Mucosa of rectum (tissue), 2 donors: Measurements from ENCODE around the gene CYTH2.

Experiments
- H3K27ac ChIP-seq, 2 donors: one replicate each; pipeline ENCODE4 v1.7.0; 2013; ENCODE audit warnings: inconsistent platforms in 2 of 2, low read depth in 2 of 2, low read length in 2 of 2
- H3K27me3 ChIP-seq, 2 donors: one replicate each; pipeline ENCODE4 v1.7.0; 2013; ENCODE audit warnings: low read length in 2 of 2; ENCODE audit not compliant: control insufficient read depth in 2 of 2, insufficient read depth in 2 of 2
- H3K36me3 ChIP-seq, 2 donors: one replicate each; pipeline ENCODE4 v1.7.0; 2013; ENCODE audit warnings: low read length in 2 of 2; ENCODE audit not compliant: control insufficient read depth in 2 of 2, insufficient read depth in 2 of 2
- H3K4me1 ChIP-seq, 2 donors: one replicate each; pipeline ENCODE4 v1.7.0; 2013; ENCODE audit warnings: low read length in 2 of 2, mild to moderate bottlenecking in 1 of 2; ENCODE audit not compliant: control insufficient read depth in 2 of 2, insufficient read depth in 2 of 2
- H3K4me3 ChIP-seq, 2 donors: one replicate each; pipeline ENCODE4 v1.7.0; 2013; ENCODE audit warnings: low read length in 2 of 2
- H3K9ac ChIP-seq, 2 donors: one replicate each; pipeline ENCODE4 v1.7.0; 2013; ENCODE audit warnings: low read length in 2 of 2, low read depth in 1 of 2, mild to moderate bottlenecking in 1 of 2
- H3K9me3 ChIP-seq, 2 donors: one replicate each; pipeline ENCODE4 v1.7.0; 2013; ENCODE audit warnings: low read length in 2 of 2; ENCODE audit not compliant: control insufficient read depth in 2 of 2
- donor health status: healthy.
- donor health status: Normal muscosa, but diverticular disease.

CYTH2 gene, protein sequence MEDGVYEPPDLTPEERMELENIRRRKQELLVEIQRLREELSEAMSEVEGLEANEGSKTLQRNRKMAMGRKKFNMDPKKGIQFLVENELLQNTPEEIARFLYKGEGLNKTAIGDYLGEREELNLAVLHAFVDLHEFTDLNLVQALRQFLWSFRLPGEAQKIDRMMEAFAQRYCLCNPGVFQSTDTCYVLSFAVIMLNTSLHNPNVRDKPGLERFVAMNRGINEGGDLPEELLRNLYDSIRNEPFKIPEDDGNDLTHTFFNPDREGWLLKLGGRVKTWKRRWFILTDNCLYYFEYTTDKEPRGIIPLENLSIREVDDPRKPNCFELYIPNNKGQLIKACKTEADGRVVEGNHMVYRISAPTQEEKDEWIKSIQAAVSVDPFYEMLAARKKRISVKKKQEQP

DNA sequence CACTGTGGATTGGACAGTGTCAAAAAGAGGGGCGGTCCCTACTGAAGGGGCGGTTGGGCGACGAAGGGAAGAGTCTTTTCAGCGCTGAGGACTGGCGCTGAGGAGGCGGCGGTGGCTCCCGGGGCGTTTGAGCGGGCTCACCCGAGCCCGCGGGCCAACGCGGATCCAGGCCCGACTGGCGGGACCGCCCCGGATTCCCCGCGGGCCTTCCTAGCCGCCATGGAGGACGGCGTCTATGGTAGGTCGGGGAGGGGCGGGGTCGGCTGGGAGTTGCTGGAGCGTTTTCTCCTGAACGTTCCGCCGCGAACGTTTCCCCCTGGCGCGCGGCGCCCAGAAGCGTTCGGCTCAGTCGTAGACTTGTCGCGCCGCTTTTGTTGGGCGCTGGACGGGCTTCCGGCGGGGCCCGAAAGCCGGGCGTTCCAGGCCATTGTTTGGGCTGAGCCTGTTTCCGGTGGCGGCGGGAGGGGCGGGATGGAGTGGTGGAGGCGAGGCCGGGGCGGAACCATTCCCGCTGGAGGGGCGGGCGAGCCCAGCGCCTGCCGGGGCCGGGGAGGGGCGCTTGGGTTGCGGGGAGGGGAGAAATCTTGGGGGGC, at the start of gene CYTH2:
Gene CYTH2 (plus strand): TSS at position 81 of the 593 bp plus-strand sequence. CDS start 139 bp downstream, at position 220.
- peak within 1 kb of the TSS; percentile 92 to 96 for H3K9ac ChIP-seq
- no peaks in the 10 kb centered on the region for H3K9me3 ChIP-seq
- H3K27me3 ChIP-seq: no peaks in the 10 kb centered on the region
- peaks cover 8 to 13% of the 10 kb centered on the region in 2 donors for H3K4me1 ChIP-seq
- H3K4me3 ChIP-seq: peak within 1 kb of the TSS; percentile 77 to 85
- peaks cover 38 to 39% of the 10 kb centered on the region in 2 donors for H3K36me3 ChIP-seq
- H3K27ac ChIP-seq: peak within 1 kb of the TSS; percentile 98

DNA sequence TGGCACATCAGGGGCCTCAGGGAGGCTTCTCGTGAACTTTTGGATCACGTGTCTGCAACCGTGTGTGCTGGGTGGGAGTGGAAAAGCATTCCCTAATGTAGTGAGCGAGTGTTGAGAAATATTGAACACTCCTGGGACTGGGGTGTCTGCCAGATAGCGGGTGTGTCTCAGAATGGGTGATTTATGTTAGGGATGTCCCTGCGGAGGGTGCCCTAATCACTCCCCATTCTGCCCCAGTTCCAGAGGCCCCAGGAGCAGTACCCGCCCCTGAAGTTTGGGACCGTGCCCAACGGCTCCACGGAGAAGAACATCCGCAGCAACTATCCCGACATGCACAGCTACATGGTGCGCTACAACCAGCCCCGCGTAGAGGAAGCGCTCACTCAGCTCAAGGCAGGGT, 47.6 kb upstream of the CYTH2 start:
- H3K27me3 ChIP-seq: peaks cover 0 to 5% of the 10 kb centered on the region in 2 donors

DNA sequence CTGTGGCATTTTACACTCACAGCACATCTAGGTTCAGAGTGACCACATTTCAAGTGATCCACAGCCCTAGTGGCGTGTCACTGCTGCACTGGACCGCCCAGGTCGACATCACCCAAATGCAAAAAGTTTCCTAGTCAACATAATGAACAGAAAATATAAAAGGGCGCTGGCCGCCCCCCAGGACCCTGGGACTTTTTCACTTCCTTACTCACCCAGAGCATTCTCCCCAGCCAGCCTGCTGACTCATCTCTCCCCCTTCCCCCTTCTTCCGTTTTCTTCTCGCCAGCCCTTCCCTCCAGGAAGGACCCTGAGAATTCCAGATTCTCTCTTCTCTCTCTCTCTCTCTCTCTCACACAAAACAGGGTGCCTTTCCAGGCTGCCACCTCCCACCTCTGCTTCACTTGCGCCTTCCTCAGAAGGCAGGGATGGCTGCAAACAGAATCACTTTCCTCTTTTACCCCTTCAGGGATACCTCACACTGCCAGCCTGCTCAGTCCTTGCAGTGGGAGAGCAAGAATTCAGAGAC, 44.4 kb upstream of the CYTH2 start:
- Histone ChIP-seq H3K4me1 (no peaks in the 10 kb centered on the region), H3K4me3 (no peak overlapping the region), H3K27ac (no peak overlapping the region), H3K36me3 (no peaks in the 10 kb centered on the region), H3K9ac (no peak overlapping the region), H3K9me3 (no peaks in the 10 kb centered on the region), H3K27me3 (no peaks in the 10 kb centered on the region)

More for the DNA sequence above, 47.6 kb upstream of the CYTH2 start:
- H3K9me3 ChIP-seq: no peaks in the 10 kb centered on the region
- H3K9ac ChIP-seq: no peak overlapping the region
- no peaks in the 10 kb centered on the region for H3K36me3 ChIP-seq
- no peak overlapping the region for H3K4me3 ChIP-seq
- H3K27ac ChIP-seq: no peak overlapping the region
- no peaks in the 10 kb centered on the region for H3K4me1 ChIP-seq

DNA sequence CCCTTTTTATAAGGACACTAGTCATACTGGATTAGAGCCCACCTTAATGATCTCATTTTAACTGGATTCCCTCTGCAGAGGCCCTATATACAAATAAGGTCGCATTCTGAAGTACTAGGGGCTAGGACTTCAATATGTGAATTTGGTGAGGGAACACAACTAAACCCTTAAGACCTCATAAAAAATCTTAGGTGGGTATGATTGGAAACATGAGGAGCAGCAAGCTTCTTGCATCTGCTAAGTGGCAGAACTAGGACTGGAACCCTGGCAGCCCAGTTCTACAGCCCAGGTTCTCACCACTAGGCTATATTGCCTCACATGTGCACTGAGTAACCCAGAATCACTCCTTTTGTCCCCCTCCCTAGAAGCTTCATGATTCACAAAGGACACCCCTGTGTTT, 40.5 kb upstream of the CYTH2 start:
- H3K9ac ChIP-seq: no peak overlapping the region
- H3K27ac ChIP-seq: no peak overlapping the region
- H3K36me3 ChIP-seq: no peaks in the 10 kb centered on the region
- no peaks in the 10 kb centered on the region for H3K27me3 ChIP-seq
- no peaks in the 10 kb centered on the region for H3K9me3 ChIP-seq
- H3K4me1 ChIP-seq: no peaks in the 10 kb centered on the region
- no peak overlapping the region for H3K4me3 ChIP-seq

DNA sequence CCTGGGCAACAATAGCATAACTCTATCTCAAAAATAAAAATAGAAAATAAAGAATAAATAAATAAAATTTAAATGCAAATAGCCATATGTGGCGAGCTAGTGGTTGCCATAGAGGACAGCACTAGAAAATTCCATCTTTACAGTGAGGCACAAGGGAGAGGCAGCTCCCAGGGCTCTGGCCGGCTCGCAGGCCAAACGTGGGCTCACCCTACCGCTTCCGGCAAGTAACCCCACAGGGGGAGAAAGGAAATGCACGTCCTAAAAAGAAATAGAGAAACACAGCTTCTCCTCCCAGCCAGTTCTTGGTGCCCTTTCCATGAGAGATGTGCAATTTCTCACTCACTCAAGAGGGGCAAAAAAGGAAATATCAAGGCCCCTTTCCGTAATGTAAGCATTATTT, 35.8 kb upstream of the CYTH2 start:
- Histone ChIP-seq H3K4me3 (no peak overlapping the region), H3K4me1 (no peaks in the 10 kb centered on the region)

DNA sequence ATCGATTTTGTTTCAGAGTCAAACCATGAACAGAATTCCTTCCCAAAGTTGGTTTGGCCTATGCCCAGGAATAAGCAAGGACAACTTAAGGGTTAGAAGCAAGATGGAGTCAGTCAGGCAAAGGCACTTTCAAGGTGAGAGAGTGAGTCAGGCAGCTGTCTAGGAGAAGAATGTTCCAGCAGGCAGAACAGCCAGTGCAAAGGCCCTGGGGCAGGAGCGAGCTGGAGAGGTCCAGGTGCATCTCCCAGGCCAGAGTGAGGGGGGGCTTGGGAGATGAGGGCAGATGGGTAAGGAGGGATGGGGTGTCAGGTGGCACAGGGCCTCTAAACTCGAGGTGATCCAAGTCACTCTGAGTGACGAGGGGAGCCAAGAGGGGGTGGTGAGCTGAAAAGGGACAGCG, 32.6 kb upstream of the CYTH2 start:
- Histone ChIP-seq H3K4me1 (no peaks in the 10 kb centered on the region), H3K27me3 (peaks cover 3 to 6% of the 10 kb centered on the region in 2 donors), H3K9me3 (no peaks in the 10 kb centered on the region), H3K4me3 (no peak overlapping the region), H3K36me3 (no peaks in the 10 kb centered on the region), H3K27ac (no peak overlapping the region), H3K9ac (no peak overlapping the region)

More for the DNA sequence above, 35.8 kb upstream of the CYTH2 start:
- Histone ChIP-seq H3K9ac (no peak overlapping the region), H3K9me3 (no peaks in the 10 kb centered on the region), H3K27ac (no peak overlapping the region), H3K36me3 (no peaks in the 10 kb centered on the region), H3K27me3 (no peaks in the 10 kb centered on the region)

DNA sequence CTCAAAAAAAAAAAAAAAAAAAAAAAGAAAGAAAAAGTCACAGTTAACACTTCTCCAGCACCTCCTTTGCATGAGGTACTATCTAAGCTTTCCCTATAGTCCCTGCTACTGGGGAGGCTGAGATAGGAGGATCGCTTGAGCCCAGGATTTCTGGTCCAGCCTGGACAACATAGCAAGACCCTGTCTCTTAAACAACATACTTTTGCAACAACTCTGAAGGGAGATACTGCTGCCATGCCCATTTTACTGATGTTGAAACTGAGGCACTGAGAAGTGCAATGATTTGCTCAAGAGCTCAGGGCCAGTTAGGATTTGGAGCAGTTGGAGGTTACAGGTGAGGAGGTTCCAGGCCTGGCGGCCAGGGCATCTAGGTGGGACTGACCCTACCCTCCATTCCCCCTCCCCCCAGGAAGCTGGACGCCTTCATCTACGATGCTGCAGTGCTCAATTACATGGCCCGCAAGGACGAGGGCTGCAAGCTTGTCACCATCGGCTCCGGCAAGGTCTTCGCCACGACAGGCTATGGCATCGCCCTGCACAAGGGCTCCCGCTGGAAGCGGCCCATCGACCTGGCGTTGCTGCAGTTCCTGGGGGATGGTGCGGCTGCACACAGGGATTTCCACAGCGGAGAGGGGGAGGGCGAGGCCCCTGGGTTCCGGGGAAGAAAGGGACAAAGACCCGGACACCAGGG, 27.7 kb upstream of the CYTH2 start:
- no peaks in the 10 kb centered on the region for H3K36me3 ChIP-seq

DNA sequence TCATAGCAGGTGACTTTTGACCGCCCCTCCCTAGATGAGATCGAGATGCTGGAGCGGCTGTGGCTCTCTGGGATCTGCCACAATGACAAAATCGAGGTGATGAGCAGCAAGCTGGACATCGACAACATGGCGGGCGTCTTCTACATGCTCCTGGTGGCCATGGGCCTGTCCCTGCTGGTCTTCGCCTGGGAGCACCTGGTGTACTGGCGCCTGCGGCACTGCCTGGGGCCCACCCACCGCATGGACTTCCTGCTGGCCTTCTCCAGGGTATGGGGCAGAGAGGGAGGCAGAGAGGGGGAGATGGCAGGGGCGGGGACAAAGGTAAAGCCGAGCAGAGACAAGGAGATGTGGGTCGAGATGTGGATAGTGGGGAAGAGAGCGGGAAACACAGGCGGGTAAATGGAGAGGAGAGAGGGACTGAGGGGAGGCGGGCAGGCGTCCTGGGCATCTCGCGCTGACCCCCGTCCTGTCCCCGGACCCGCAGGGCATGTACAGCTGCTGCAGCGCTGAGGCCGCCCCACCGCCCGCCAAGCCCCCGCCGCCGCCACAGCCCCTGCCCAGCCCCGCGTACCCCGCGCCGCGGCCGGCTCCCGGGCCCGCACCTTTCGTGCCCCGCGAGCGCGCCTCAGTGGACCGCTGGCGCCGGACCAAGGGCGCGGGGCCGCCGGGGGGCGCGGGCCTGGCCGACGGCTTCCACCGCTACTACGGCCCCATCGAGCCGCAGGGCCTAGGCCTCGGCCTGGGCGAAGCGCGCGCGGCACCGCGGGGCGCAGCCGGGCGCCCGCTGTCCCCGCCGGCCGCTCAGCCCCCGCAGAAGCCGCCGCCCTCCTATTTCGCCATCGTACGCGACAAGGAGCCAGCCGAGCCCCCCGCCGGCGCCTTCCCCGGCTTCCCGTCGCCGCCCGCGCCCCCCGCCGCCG, 26.8 kb upstream of the CYTH2 start:
- H3K9me3 ChIP-seq: no peaks in the 10 kb centered on the region
- H3K9ac ChIP-seq: no peak overlapping the region
- H3K27ac ChIP-seq: no peak overlapping the region
- peaks cover 18 to 22% of the 10 kb centered on the region in 2 donors for H3K27me3 ChIP-seq
- no peak overlapping the region for H3K4me3 ChIP-seq
- peaks cover 11 to 17% of the 10 kb centered on the region in 2 donors for H3K4me1 ChIP-seq
- H3K36me3 ChIP-seq: no peaks in the 10 kb centered on the region

More for the DNA sequence above, 27.7 kb upstream of the CYTH2 start:
- Histone ChIP-seq H3K27me3 (peaks cover 18 to 22% of the 10 kb centered on the region in 2 donors), H3K27ac (no peak overlapping the region), H3K4me1 (peaks cover 9 to 14% of the 10 kb centered on the region in 2 donors), H3K9me3 (no peaks in the 10 kb centered on the region), H3K9ac (no peak overlapping the region), H3K4me3 (no peak overlapping the region)

DNA sequence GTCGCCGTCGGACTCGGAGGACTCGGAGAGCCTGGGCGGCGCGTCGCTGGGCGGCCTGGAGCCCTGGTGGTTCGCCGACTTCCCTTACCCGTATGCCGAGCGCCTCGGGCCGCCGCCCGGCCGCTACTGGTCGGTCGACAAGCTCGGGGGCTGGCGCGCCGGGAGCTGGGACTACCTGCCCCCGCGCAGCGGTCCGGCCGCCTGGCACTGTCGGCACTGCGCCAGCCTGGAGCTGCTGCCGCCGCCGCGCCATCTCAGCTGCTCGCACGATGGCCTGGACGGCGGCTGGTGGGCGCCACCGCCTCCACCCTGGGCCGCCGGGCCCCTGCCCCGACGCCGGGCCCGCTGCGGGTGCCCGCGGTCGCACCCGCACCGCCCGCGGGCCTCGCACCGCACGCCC, 25.9 kb upstream of the CYTH2 start:
- Histone ChIP-seq H3K27me3 (peaks cover 18 to 22% of the 10 kb centered on the region in 2 donors), H3K27ac (no peak overlapping the region), H3K4me3 (no peak overlapping the region), H3K36me3 (peaks cover 5% of the 10 kb centered on the region in 2 donors), H3K9me3 (no peaks in the 10 kb centered on the region), H3K4me1 (peaks cover 11 to 17% of the 10 kb centered on the region in 2 donors), H3K9ac (no peak overlapping the region)
